Measurements from ENCODE around the gene ACSM3.
A peak's percentile ranks its signal among the peaks of the same experiment; 100 is the strongest.
"Not testable (repeated sequence)": the region's sequence is repeated elsewhere in the genome, so short reads cannot be mapped to it uniquely, and the experiment has no call there.

ACSM3 gene

GRCh38 chr16:20749474-20749873, 14.3 kb upstream of the ACSM3 start:
- H3K9ac ChIP-seq, result no peak overlapping the region
- H3K4me3 ChIP-seq, result no peak overlapping the region
- peaks cover 0 to 3% (median 0%) of the 10 kb centered on the region in 11 experiments; a peak in 1 of 22 replicates for H3K36me3 ChIP-seq
- H3K9me3 ChIP-seq (replicated peaks in 1 of 11), result peaks cover 26 to 40% (median 29%) of the 10 kb centered on the region in 11 experiments
- H3K27ac ChIP-seq, result no peak overlapping the region
- TF ChIP-seq Cebpa-rat (IDR thresholded peaks at IDR 0.05), result no peak
- no peaks in the 10 kb centered on the region for H3K27me3 ChIP-seq
- no peaks in the 10 kb centered on the region for H4K20me1 ChIP-seq
- H3K4me2 ChIP-seq, result no peak overlapping the region
- peaks cover 0 to 9% (median 0%) of the 10 kb centered on the region in 10 experiments; a peak in 4 of 20 replicates for H3K4me1 ChIP-seq

GRCh38 chr16:20750558-20750957, 13.3 kb upstream of the ACSM3 start:
- Histone ChIP-seq H3K27ac (no peak overlapping the region), H3K4me2 (no peak overlapping the region), H3K9me3 (replicated peaks in 1 of 11) (peaks cover 26 to 40% (median 29%) of the 10 kb centered on the region in 11 experiments), H3K36me3 (peaks cover 0 to 3% (median 0%) of the 10 kb centered on the region in 11 experiments; a peak in 1 of 22 replicates), H4K20me1 (no peaks in the 10 kb centered on the region), H3K4me1 (no peaks in the 10 kb centered on the region), H3K9ac (no peak overlapping the region), H3K27me3 (no peaks in the 10 kb centered on the region), H3K4me3 (no peak overlapping the region)
- no peak for TF ChIP-seq Cebpa-rat (IDR thresholded peaks at IDR 0.05)

GRCh38 chr16:20753727-20754126, 10.1 kb upstream of the ACSM3 start:
- Histone ChIP-seq H3K4me1 (no peaks in the 10 kb centered on the region), H3K36me3 (no peaks in the 10 kb centered on the region), H4K20me1 (no peaks in the 10 kb centered on the region), H3K27ac (no peak overlapping the region), H3K27me3 (no peaks in the 10 kb centered on the region), H3K4me3 (no peak overlapping the region), H3K9ac (no peak overlapping the region), H3K4me2 (no peak overlapping the region), H3K9me3 (replicated peaks in 1 of 11) (peaks cover 0 to 9% (median 2%) of the 10 kb centered on the region in 11 experiments; a peak in 11 of 22 replicates)
- no peak for TF ChIP-seq Cebpa-rat (IDR thresholded peaks at IDR 0.05)

- Histone ChIP-seq H3K4me1 (peaks cover 0 to 4% (median 2%) of the 10 kb centered on the region in 10 experiments; a peak in 10 of 20 replicates), H3K4me3 (no peak overlapping the region), H3K27ac (no peak overlapping the region), H3K9ac (no peak overlapping the region), H4K20me1 (no peaks in the 10 kb centered on the region), H3K9me3 (replicated peaks in 1 of 11) (no peaks in the 10 kb centered on the region), H3K27me3 (no peaks in the 10 kb centered on the region), H3K36me3 (no peaks in the 10 kb centered on the region), H3K4me2 (no peak overlapping the region)
- no peak for TF ChIP-seq Cebpa-rat (IDR thresholded peaks at IDR 0.05)
These were observed 8.6 kb upstream of the ACSM3 start for GRCh38 chr16:20755238-20755637.

GRCh38 chr16:20755799-20756198, 8.0 kb upstream of the ACSM3 start:
- not testable (repeated sequence) for H3K9ac ChIP-seq; H3K4me1 ChIP-seq; H3K27me3 ChIP-seq; H3K4me3 ChIP-seq; H4K20me1 ChIP-seq; H3K9me3 ChIP-seq (replicated peaks in 1 of 11); H3K27ac ChIP-seq; H3K4me2 ChIP-seq; H3K36me3 ChIP-seq

GRCh38 chr16:20760346-20760745, 3.5 kb upstream of the ACSM3 start:
- no peak overlapping the region for H3K4me3 ChIP-seq
- no peaks in the 10 kb centered on the region for H3K27me3 ChIP-seq
- no peak for TF ChIP-seq Cebpa-rat (IDR thresholded peaks at IDR 0.05)
- no peaks in the 10 kb centered on the region for H4K20me1 ChIP-seq
- 0 out of 22 replicates have a peak overlapping the region, but pooled peaks of 1 of the 11 experiments have one; percentile 1 for H3K27ac ChIP-seq
- H3K4me2 ChIP-seq, result peak overlapping the region in 8 of 11 experiments; percentile 3 to 42 (median 35); a peak in 11 of 22 replicates
- H3K9ac ChIP-seq, result no peak overlapping the region
- H3K36me3 ChIP-seq, result no peaks in the 10 kb centered on the region
- peaks cover 0 to 11% (median 6%) of the 10 kb centered on the region in 10 experiments; a peak in 10 of 20 replicates for H3K4me1 ChIP-seq
- H3K9me3 ChIP-seq (replicated peaks in 1 of 11), result peaks cover 4 to 29% (median 26%) of the 10 kb centered on the region in 11 experiments; a peak in 20 of 22 replicates

GRCh38 chr16:20761175-20761574, 2.6 kb upstream of the ACSM3 start:
- Histone ChIP-seq H3K36me3 (no peaks in the 10 kb centered on the region), H3K9ac (no peak overlapping the region), H3K27me3 (no peaks in the 10 kb centered on the region), H3K4me2 (no peak overlapping the region), H3K27ac (no peak overlapping the region), H4K20me1 (no peaks in the 10 kb centered on the region), H3K4me3 (no peak overlapping the region), H3K9me3 (replicated peaks in 1 of 11) (peaks cover 4 to 29% (median 26%) of the 10 kb centered on the region in 11 experiments; a peak in 20 of 22 replicates), H3K4me1 (peaks cover 0 to 11% (median 6%) of the 10 kb centered on the region in 10 experiments; a peak in 10 of 20 replicates)
- no peak for TF ChIP-seq Cebpa-rat (IDR thresholded peaks at IDR 0.05)

GRCh38 chr16:20762404-20763123, 1.2 kb upstream of the ACSM3 start:
- Histone ChIP-seq H3K27me3 (no peaks in the 10 kb centered on the region), H3K27ac (no peak overlapping the region), H3K9me3 (replicated peaks in 1 of 11) (peaks cover 4 to 29% (median 26%) of the 10 kb centered on the region in 11 experiments; a peak in 20 of 22 replicates), H3K4me3 (no peak overlapping the region), H3K9ac (no peak overlapping the region), H3K36me3 (no peaks in the 10 kb centered on the region), H3K4me1 (peaks cover 0 to 11% (median 6%) of the 10 kb centered on the region in 10 experiments; a peak in 10 of 20 replicates), H3K4me2 (no peak overlapping the region), H4K20me1 (no peaks in the 10 kb centered on the region)
- TF ChIP-seq Cebpa-rat (IDR thresholded peaks at IDR 0.05), result no peak

- H4K20me1 ChIP-seq, H3K4me3 ChIP-seq, H3K36me3 ChIP-seq, H3K9ac ChIP-seq, H3K27me3 ChIP-seq, H3K27ac ChIP-seq: not testable (repeated sequence)
- H3K4me1 ChIP-seq, result peaks cover 0 to 11% (median 6%) of the 10 kb centered on the region in 10 experiments; a peak in 10 of 20 replicates
- H3K4me2 ChIP-seq, result 0 out of 22 replicates have a peak overlapping the region, but pooled peaks of 1 of the 11 experiments have one; percentile 34
- peaks cover 4 to 29% (median 26%) of the 10 kb centered on the region in 11 experiments; a peak in 20 of 22 replicates for H3K9me3 ChIP-seq (replicated peaks in 1 of 11)
These were observed 634 bp downstream of the ACSM3 start for GRCh38 chr16:20764448-20764847.
